HPDE6-E6E7 (cell line): Measurements from ENCODE around the gene ARHGAP40.
A peak's percentile ranks its signal among the peaks of the same experiment; 100 is the strongest.
"Not testable (repeated sequence)": the region's sequence is repeated elsewhere in the genome, so short reads cannot be mapped to it uniquely, and the experiment has no call there.

Experiments
- DNase-seq: peaks from one replicate; pipeline ENCODE4 v3.0.0; 2011; ENCODE audit warnings: missing footprints; ENCODE audit errors: extremely low spot score

The ARHGAP40 gene

GRCh38 chr20:38588303-38588702 is 13.3 kb upstream of the ARHGAP40 start:
- no peak for DNase-seq

- DNase-seq: no peak
Observed at GRCh38 chr20:38589351-38589750, 12.3 kb upstream of the ARHGAP40 start.

GRCh38 chr20:38589967-38590675 is 11.5 kb upstream of the ARHGAP40 start:
- no peak for DNase-seq

- DNase-seq: no peak
Observed at GRCh38 chr20:38590676-38591473, 10.7 kb upstream of the ARHGAP40 start.

- DNase-seq: no peak
Observed at GRCh38 chr20:38591474-38592410, 9.9 kb upstream of the ARHGAP40 start.

- DNase-seq: not testable (repeated sequence)
Observed at GRCh38 chr20:38592411-38592790, 9.2 kb upstream of the ARHGAP40 start.

GRCh38 chr20:38594281-38594680 is 7.3 kb upstream of the ARHGAP40 start:
- DNase-seq: not testable (repeated sequence)

GRCh38 chr20:38595886-38596285 is 5.7 kb upstream of the ARHGAP40 start:
- DNase-seq: not testable (repeated sequence)

GRCh38 chr20:38599410-38599882 is 2.2 kb upstream of the ARHGAP40 start:
- peak; percentile 91 for DNase-seq

GRCh38 chr20:38600057-38600456 is 1.6 kb upstream of the ARHGAP40 start:
- DNase-seq: no peak

GRCh38 chr20:38602185-38602581 is 574 bp downstream of the ARHGAP40 start:
- DNase-seq: no peak

GRCh38 chr20:38603286-38603685 is 1.7 kb downstream of the ARHGAP40 start:
- no peak for DNase-seq

GRCh38 chr20:38604873-38605303 is 3.3 kb downstream of the ARHGAP40 start:
- DNase-seq: peak; percentile 97

- no peak for DNase-seq
Observed at GRCh38 chr20:38607351-38607750, 5.7 kb downstream of the ARHGAP40 start.

GRCh38 chr20:38608188-38608587 is 6.6 kb downstream of the ARHGAP40 start:
- DNase-seq: no peak

GRCh38 chr20:38609815-38610214 is 8.2 kb downstream of the ARHGAP40 start:
- no peak for DNase-seq

GRCh38 chr20:38610521-38610920 is 8.9 kb downstream of the ARHGAP40 start:
- DNase-seq: peak; percentile 80

GRCh38 chr20:38612751-38613515 is 11.3 kb downstream of the ARHGAP40 start:
- no peak for DNase-seq

GRCh38 chr20:38615283-38615682 is 13.7 kb downstream of the ARHGAP40 start:
- no peak for DNase-seq

GRCh38 chr20:38616457-38616856 is 14.8 kb downstream of the ARHGAP40 start:
- DNase-seq: no peak
